Thoracic aorta (tissue), 2 donors: ENCODE measurements around the gene MAEA. TPM values are rescaled to one million over a fixed set of nuclear protein-coding genes. Genes with fewer than 3 reads are reported as not detected.

ENCODE experiments used
- ATAC-seq: fragments of 150-250 bp; one replicate; pipeline ENCODE4 v1.8.0; 2017; ENCODE audit warnings: low read depth; ENCODE audit not compliant: insufficient number of reproducible peaks, low FRiP score
- DNase-seq: peaks from one replicate; pipeline ENCODE4 v3.0.0-alpha.2; 2020; ENCODE audit warnings: low spot score
- H3K27ac ChIP-seq, 2 donors: fragments of 200-600 bp; sonication (generic); 1 replicate in 1 of 2; 2 replicates in 1 of 2; pipeline ENCODE4 v1.5.1; 2016; ENCODE audit warnings: mild to moderate bottlenecking in 2 of 2, moderate library complexity in 2 of 2
- H3K27me3 ChIP-seq: fragments of 200-600 bp; sonication (generic); replicated peaks from 2 replicates; pipeline ENCODE4 v1.6.0; 2016; ENCODE audit warnings: mild to moderate bottlenecking; ENCODE audit not compliant: insufficient read depth
- H3K36me3 ChIP-seq: fragments of 200-600 bp; sonication (generic); one replicate; pipeline ENCODE4 v1.5.1; 2016
- H3K4me1 ChIP-seq, 2 donors: fragments of 200-600 bp; sonication (generic); 1 replicate in 1 of 2; 2 replicates in 1 of 2; pipeline versions ENCODE4 v1.5.1 to v1.6.0; 2016; ENCODE audit warnings: low read depth in 2 of 2, mild to moderate bottlenecking in 1 of 2; ENCODE audit not compliant: control insufficient read depth in 1 of 2
- H3K4me3 ChIP-seq: fragments of 200-600 bp; sonication (generic); 2 replicates; pipeline ENCODE4 v1.5.1; 2016; ENCODE audit warnings: mild to moderate bottlenecking
- H3K9me3 ChIP-seq: fragments of 200-600 bp; sonication (generic); 2 replicates; pipeline ENCODE4 v1.5.1; 2016
- CTCF ChIP-seq: fragments of 200-600 bp; sonication (generic); IDR thresholded peaks from one replicate; pipeline ENCODE4 v1.5.1; 2019; ENCODE audit warnings: antibody characterized with exemption
- total RNA-seq, 2 donors: library from RNA; depleted of rRNA; stranded (reverse); fragments of >200 nt; gene quantifications; one replicate each; pipeline versions ENCODE4 v1.1.0 to v1.2.3, GENCODE V29; 2016

Gene MAEA
- total RNA-seq, 2 donors from 2014 or later: 53.7 to 83.8 TPM

GRCh38 chr4:1264942-1265341 lies 24.7 kb upstream of the MAEA start:
- Histone ChIP-seq H3K36me3 (no peaks in the 10 kb centered on the region), H3K4me3 (no peak overlapping the region), H3K4me1 (no peaks in the 10 kb centered on the region), H3K27ac (no peak overlapping the region), H3K9me3 (peaks cover 4% of the 10 kb centered on the region), H3K27me3 (no peaks in the 10 kb centered on the region)
- TF ChIP-seq CTCF: no peak
- ATAC-seq: no peak
- DNase-seq: no peak

GRCh38 chr4:1265351-1265750 lies 24.3 kb upstream of the MAEA start:
- ATAC-seq (no peak), DNase-seq (no peak)
- Histone ChIP-seq H3K4me3 (no peak overlapping the region), H3K9me3 (peaks cover 4% of the 10 kb centered on the region), H3K27ac (no peak overlapping the region), H3K4me1 (no peaks in the 10 kb centered on the region), H3K27me3 (no peaks in the 10 kb centered on the region), H3K36me3 (no peaks in the 10 kb centered on the region)
- TF ChIP-seq CTCF: no peak

GRCh38 chr4:1266881-1267763 lies 22.6 kb upstream of the MAEA start:
- H3K9me3 ChIP-seq: peaks cover 4% of the 10 kb centered on the region
- H3K4me1 ChIP-seq: no peaks in the 10 kb centered on the region
- DNase-seq: no peak
- no peak for TF ChIP-seq CTCF
- H3K27ac ChIP-seq: no peak overlapping the region
- H3K36me3 ChIP-seq: no peaks in the 10 kb centered on the region
- no peak for ATAC-seq
- H3K4me3 ChIP-seq: no peak overlapping the region
- no peaks in the 10 kb centered on the region for H3K27me3 ChIP-seq

- Histone ChIP-seq H3K4me1 (no peaks in the 10 kb centered on the region), H3K9me3 (peaks cover 4% of the 10 kb centered on the region), H3K27me3 (no peaks in the 10 kb centered on the region), H3K27ac (no peak overlapping the region), H3K4me3 (no peak overlapping the region), H3K36me3 (no peaks in the 10 kb centered on the region)
- TF ChIP-seq CTCF: no peak
- DNase-seq: no peak
- no peak for ATAC-seq
Observed at GRCh38 chr4:1269209-1269608, 20.5 kb upstream of the MAEA start.

GRCh38 chr4:1271686-1272085 lies 18.0 kb upstream of the MAEA start:
- no peak for TF ChIP-seq CTCF
- H3K4me3 ChIP-seq: no peak overlapping the region

More at GRCh38 chr4:1271686-1272085, 18.0 kb upstream of the MAEA start:
- DNase-seq (no peak), ATAC-seq (no peak)
- peaks cover 4% of the 10 kb centered on the region for H3K9me3 ChIP-seq
- H3K4me1 ChIP-seq: no peaks in the 10 kb centered on the region
- no peaks in the 10 kb centered on the region for H3K36me3 ChIP-seq
- H3K27ac ChIP-seq: no peak overlapping the region
- H3K27me3 ChIP-seq: no peaks in the 10 kb centered on the region
